CD14-positive monocyte (primary cell): Measurements from ENCODE around the gene CNPY3. TPM values are rescaled to one million over a fixed set of nuclear protein-coding genes. Genes with fewer than 3 reads are reported as not detected.

ENCODE experiments used
- DNase-seq, 3 donors: peaks; one replicate each; pipeline ENCODE4 v3.0.0-alpha.2; 2011 to 2022
- H2AFZ ChIP-seq: 2 replicates; pipeline ENCODE4 v1.6.0; 2012; ENCODE audit warnings: mild to moderate bottlenecking, low read depth, low read length, inconsistent platforms; ENCODE audit not compliant: insufficient read depth, poor library complexity, severe bottlenecking
- H3K27ac ChIP-seq, 2 donors: 1 replicate in 1 of 2; 2 replicates in 1 of 2; pipeline ENCODE4 v1.5.1; 2012 to 2013; ENCODE audit warnings: low read length in 2 of 2, control low read depth in 1 of 2, inconsistent platforms in 1 of 2, low read depth in 1 of 2, mild to moderate bottlenecking in 1 of 2
- H3K27me3 ChIP-seq, 2 donors: one replicate each; pipeline versions ENCODE4 v1.6.0 to v1.6.1; 2011 to 2013; ENCODE audit warnings: low read length in 2 of 2; ENCODE audit not compliant: control insufficient read depth in 2 of 2, insufficient read depth in 2 of 2
- H3K36me3 ChIP-seq, 2 donors: replicated peaks in 1 of 2; 1 replicate in 1 of 2; 2 replicates in 1 of 2; pipeline versions ENCODE4 v1.5.1 to v1.6.1; 2012 to 2013; ENCODE audit warnings: low read length in 2 of 2, control low read depth in 1 of 2, inconsistent platforms in 1 of 2, mild to moderate bottlenecking in 1 of 2; ENCODE audit not compliant: insufficient read depth in 2 of 2, control insufficient read depth in 1 of 2
- H3K4me1 ChIP-seq, 2 donors: 1 replicate in 1 of 2; 2 replicates in 1 of 2; pipeline versions ENCODE4 v1.5.1 to v1.6.1; 2012 to 2013; ENCODE audit warnings: low read length in 2 of 2, control low read depth in 1 of 2, inconsistent platforms in 1 of 2, mild to moderate bottlenecking in 1 of 2, moderate library complexity in 1 of 2; ENCODE audit not compliant: insufficient read depth in 2 of 2, control insufficient read depth in 1 of 2
- H3K4me2 ChIP-seq: replicated peaks from 2 replicates; pipeline ENCODE3; 2012; ENCODE audit warnings: low read length, moderate library complexity, mild to moderate bottlenecking; ENCODE audit not compliant: poor library complexity, severe bottlenecking; ENCODE audit errors: extremely low read depth
- H3K4me3 ChIP-seq, 3 experiments: fragments of 200-600 bp in 1 of 3; sonication (generic) in 1 of 3; replicated peaks in 1 of 3; 1 replicate in 2 of 3; 2 replicates in 1 of 3; pipeline ENCODE4 v1.5.1; 2011 to 2013; ENCODE audit warnings: low read length in 3 of 3, mild to moderate bottlenecking in 3 of 3, control low read depth in 2 of 3, low read depth in 2 of 3, inconsistent platforms in 1 of 3, moderate library complexity in 1 of 3
- H3K79me2 ChIP-seq: 2 replicates; pipeline ENCODE4 v1.6.0; 2012; ENCODE audit warnings: mild to moderate bottlenecking, control low read depth, inconsistent platforms, low read length, moderate library complexity; ENCODE audit not compliant: insufficient read depth
- H3K9ac ChIP-seq: 2 replicates; pipeline ENCODE4 v1.6.0; 2017; ENCODE audit warnings: low read length, mild to moderate bottlenecking; ENCODE audit not compliant: insufficient read depth, poor library complexity, severe bottlenecking
- H3K9me3 ChIP-seq, 2 donors: replicated peaks in 1 of 2; 1 replicate in 1 of 2; 2 replicates in 1 of 2; pipeline versions ENCODE4 v1.5.1 to v1.6.1; 2012 to 2013; ENCODE audit warnings: low read length in 2 of 2, control low read depth in 1 of 2; ENCODE audit not compliant: control insufficient read depth in 1 of 2, insufficient read depth in 1 of 2
- H4K20me1 ChIP-seq: 2 replicates; pipeline ENCODE4 v1.6.0; 2012; ENCODE audit warnings: mild to moderate bottlenecking, low read length, control low read depth, moderate library complexity; ENCODE audit not compliant: insufficient read depth
- H3K27ac Mint-ChIP-seq, 7 donors: one replicate each; pipeline ENCODE4 v1.8.0; 2020; ENCODE audit warnings: mild to moderate bottlenecking in 7 of 7, mixed read lengths in 7 of 7, moderate library complexity in 6 of 7, inconsistent platforms in 2 of 7
- H3K27me3 Mint-ChIP-seq, 3 donors: one replicate each; pipeline ENCODE4 v1.8.0; 2021 to 2022; ENCODE audit warnings: low read depth in 3 of 3, mild to moderate bottlenecking in 3 of 3, mixed read lengths in 3 of 3, moderate library complexity in 3 of 3, inconsistent platforms in 1 of 3
- H3K36me3 Mint-ChIP-seq, 2 donors: one replicate each; pipeline ENCODE4 v1.8.0; 2020; ENCODE audit warnings: mixed read lengths in 2 of 2, inconsistent platforms in 1 of 2, mild to moderate bottlenecking in 1 of 2
- H3K4me1 Mint-ChIP-seq: one replicate; pipeline ENCODE4 v1.8.0; 2020; ENCODE audit warnings: mild to moderate bottlenecking, mixed read lengths
- H3K4me3 Mint-ChIP-seq, 2 donors: one replicate each; pipeline ENCODE4 v1.8.0; 2020; ENCODE audit warnings: mild to moderate bottlenecking in 2 of 2, mixed read lengths in 2 of 2, moderate library complexity in 1 of 2
- H3K9me3 Mint-ChIP-seq, 7 donors: one replicate each; pipeline ENCODE4 v1.8.0; 2020 to 2022; ENCODE audit warnings: mixed read lengths in 7 of 7, mild to moderate bottlenecking in 6 of 7, moderate library complexity in 6 of 7, inconsistent platforms in 2 of 7
- WGBS: methylation state at CpG from one replicate; pipeline ENCODE4 v1.1.5; 2013; ENCODE audit warnings: missing lambda C conversion rate; ENCODE audit not compliant: insufficient coverage; 5-methylcytosine and 5-hydroxymethylcytosine counted together
- intact Hi-C, 2 donors: fragments of 100-400 bp; cut with micrococcal nuclease; formaldehyde crosslinking; loops; one replicate each; pipeline versions ENCODE4 v1.15.0 to v1.15.1; 2023
- polyA plus RNA-seq, 3 donors: library from polyadenylated mRNA; depleted of rRNA in 1 of 3; unstranded in 2 of 3; stranded (reverse) in 1 of 3; fragments of 300-500 nt in 2 of 3; fragments of >200 nt in 1 of 3; fragmentation: Illumina TruSeq in 2 of 3; gene quantifications; 1 replicate in 2 of 3; 2 replicates in 1 of 3; pipeline ENCODE4 v1.2.3, GENCODE V29; 2012 to 2021
- TF ChIP-seq, protein P1 (sequence below): fragments of 200-600 bp; IDR thresholded peaks from one replicate; pipeline ENCODE4 v1.8.0; 2022; ENCODE audit warnings: antibody characterized with exemption, mild to moderate bottlenecking

The CNPY3 gene
- polyA plus RNA-seq, 3 donors = 237 to 295 (median 262) TPM

GRCh38 chr6:42971746-42972327, 42.6 kb downstream of the CNPY3 start:
- peaks cover 12% of the 10 kb centered on the region for H3K79me2 ChIP-seq
- DNase-seq = no peak
- peak overlapping the region; percentile 17 for H3K9ac ChIP-seq
- Mint-ChIP-seq H3K27ac (peak overlapping the region in 1 of 7 donors; percentile 52), H3K4me1 (peaks cover 18% of the 10 kb centered on the region), H3K36me3 (peaks cover 21 to 58% of the 10 kb centered on the region in 2 donors), H3K27me3 (no peaks in the 10 kb centered on the region), H3K4me3 (no peak overlapping the region), H3K9me3 (peaks cover 0 to 1% (median 0%) of the 10 kb centered on the region in 7 donors)
- no peak overlapping the region for H3K4me2 ChIP-seq
- H3K36me3 ChIP-seq = peaks cover 21 to 31% of the 10 kb centered on the region in 2 donors
- H3K4me1 ChIP-seq = peaks cover 7 to 10% of the 10 kb centered on the region in 2 donors
- 87% methylated on average over 3 of the region's 3 CpGs for WGBS
- peak overlapping the region in 1 of 2 donors; percentile 38 for H3K27ac ChIP-seq
- H2AFZ ChIP-seq = no peak overlapping the region
- H4K20me1 ChIP-seq = peaks cover 14% of the 10 kb centered on the region
- H3K9me3 ChIP-seq = no peaks in the 10 kb centered on the region
- H3K27me3 ChIP-seq = no peaks in the 10 kb centered on the region
- H3K4me3 ChIP-seq = no peak overlapping the region
- TF ChIP-seq, protein P1, sequence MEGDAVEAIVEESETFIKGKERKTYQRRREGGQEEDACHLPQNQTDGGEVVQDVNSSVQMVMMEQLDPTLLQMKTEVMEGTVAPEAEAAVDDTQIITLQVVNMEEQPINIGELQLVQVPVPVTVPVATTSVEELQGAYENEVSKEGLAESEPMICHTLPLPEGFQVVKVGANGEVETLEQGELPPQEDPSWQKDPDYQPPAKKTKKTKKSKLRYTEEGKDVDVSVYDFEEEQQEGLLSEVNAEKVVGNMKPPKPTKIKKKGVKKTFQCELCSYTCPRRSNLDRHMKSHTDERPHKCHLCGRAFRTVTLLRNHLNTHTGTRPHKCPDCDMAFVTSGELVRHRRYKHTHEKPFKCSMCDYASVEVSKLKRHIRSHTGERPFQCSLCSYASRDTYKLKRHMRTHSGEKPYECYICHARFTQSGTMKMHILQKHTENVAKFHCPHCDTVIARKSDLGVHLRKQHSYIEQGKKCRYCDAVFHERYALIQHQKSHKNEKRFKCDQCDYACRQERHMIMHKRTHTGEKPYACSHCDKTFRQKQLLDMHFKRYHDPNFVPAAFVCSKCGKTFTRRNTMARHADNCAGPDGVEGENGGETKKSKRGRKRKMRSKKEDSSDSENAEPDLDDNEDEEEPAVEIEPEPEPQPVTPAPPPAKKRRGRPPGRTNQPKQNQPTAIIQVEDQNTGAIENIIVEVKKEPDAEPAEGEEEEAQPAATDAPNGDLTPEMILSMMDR = no peak
- intact Hi-C loops = no loop called here

DNA sequence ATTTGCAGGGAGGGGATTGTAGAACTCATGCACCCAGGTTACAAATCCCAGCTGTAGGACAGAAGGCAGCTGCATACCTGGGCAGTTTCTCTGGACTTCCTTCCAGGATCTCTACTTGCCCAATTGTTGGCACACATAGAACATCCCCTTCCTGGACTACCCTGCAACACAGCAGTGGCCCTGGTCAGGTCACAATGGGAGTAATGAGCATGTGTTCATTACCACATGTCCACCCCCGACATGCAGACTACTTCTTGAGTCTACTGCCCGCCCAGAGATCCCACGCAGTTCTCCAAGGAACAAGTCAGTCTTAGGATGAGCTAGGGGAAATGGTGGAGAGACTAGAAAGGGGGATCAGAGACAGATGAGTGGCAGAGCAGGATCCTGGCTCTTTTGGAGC, 44.6 kb downstream of the CNPY3 start:
- Mint-ChIP-seq H3K27ac (peak overlapping the region in 2 of 7 donors; percentile 43 to 51), H3K4me1 (peaks cover 30% of the 10 kb centered on the region), H3K9me3 (peaks cover 0 to 1% (median 0%) of the 10 kb centered on the region in 7 donors), H3K4me3 (no peak overlapping the region), H3K36me3 (peaks cover 9 to 37% of the 10 kb centered on the region in 2 donors), H3K27me3 (no peaks in the 10 kb centered on the region)
- Histone ChIP-seq H3K9me3 (no peaks in the 10 kb centered on the region), H3K4me2 (no peak overlapping the region), H3K9ac (no peak overlapping the region), H3K4me3 (no peak overlapping the region), H3K27me3 (no peaks in the 10 kb centered on the region), H3K79me2 (peaks cover 31% of the 10 kb centered on the region), H3K4me1 (peaks cover 20 to 26% of the 10 kb centered on the region in 2 donors), H4K20me1 (peaks cover 14% of the 10 kb centered on the region), H2AFZ (no peak overlapping the region), H3K27ac (no peak overlapping the region), H3K36me3 (peaks cover 8 to 17% of the 10 kb centered on the region in 2 donors)
- intact Hi-C loops = no loop called here
- TF ChIP-seq, protein P1 = no peak
- DNase-seq = no peak
- WGBS = no CpG with 5 or more reads among the region's 3 CpGs
